Psoas muscle (tissue), 8 donors: ENCODE measurements around the gene DMPK. TPM values are rescaled to one million over a fixed set of nuclear protein-coding genes. Genes with fewer than 3 reads are reported as not detected.

Experiments
- ATAC-seq, 4 donors: fragments of 200-7000 bp; cut with Tn5 transposase; one replicate each; pipeline ENCODE4 v1.9.1; 2020; ENCODE audit warnings: moderate library complexity in 3 of 4, mild to moderate bottlenecking in 2 of 4
- DNase-seq, 2 donors: peaks; one replicate each; pipeline ENCODE4 v3.0.0-alpha.2; 2020
- H3K27ac ChIP-seq: fragments of 200-600 bp; one replicate; pipeline ENCODE4 v1.8.0; 2022
- H3K27me3 ChIP-seq, 3 donors: fragments of 200-600 bp in 1 of 3; one replicate each; pipeline versions ENCODE4 v1.6.1 to v1.8.0; 2013 to 2022; ENCODE audit warnings: low read length in 2 of 3, mild to moderate bottlenecking in 2 of 3, moderate library complexity in 1 of 3; ENCODE audit not compliant: insufficient read depth in 3 of 3
- H3K36me3 ChIP-seq, 2 donors: fragments of 200-600 bp in 1 of 2; one replicate each; pipeline versions ENCODE4 v1.6.1 to v1.8.0; 2013 to 2022; ENCODE audit warnings: low read depth in 1 of 2, mild to moderate bottlenecking in 1 of 2, moderate library complexity in 1 of 2; ENCODE audit not compliant: insufficient read depth in 1 of 2
- H3K4me1 ChIP-seq: fragments of 200-600 bp; one replicate; pipeline ENCODE4 v1.8.0; 2022
- H3K4me3 ChIP-seq: fragments of 200-600 bp; one replicate; pipeline ENCODE4 v1.8.0; 2022; ENCODE audit warnings: mild to moderate bottlenecking
- H3K9me3 ChIP-seq: fragments of 200-600 bp; one replicate; pipeline ENCODE4 v1.8.0; 2022
- WGBS, 3 donors: extraction: QIAGEN DNeasy Blood & Tissue Kit; methylation state at CpG; one replicate each; pipeline versions ENCODE4 v1.1.6 to v1.1.7; 2013; 5-methylcytosine and 5-hydroxymethylcytosine counted together
- intact Hi-C, 2 donors: fragments of 100-400 bp; cut with DNase I; formaldehyde crosslinking; loops; one replicate each; pipeline versions ENCODE4 v1.11.0 to v1.14.2; 2022
- polyA plus RNA-seq, 3 donors: library from polyadenylated mRNA; stranded (reverse); fragments of 200-250 nt; gene quantifications; one replicate each; pipeline ENCODE4 v1.2.3, GENCODE V29; 2013
- total RNA-seq, 4 donors: library from RNA; stranded (reverse); fragmentation: NEBNext Ultra II Directional in 2 of 4; extraction: Animal tissue kit (Norgen Biotek cat#: 25700) in 2 of 4; gene quantifications; one replicate each; pipeline versions ENCODE4 v1.2.1 to v1.2.4, GENCODE V29; 2021 to 2023
- TF ChIP-seq, protein P1 (sequence below): fragments of 200-600 bp; IDR thresholded peaks from one replicate; pipeline ENCODE4 v1.8.0; 2022; ENCODE audit warnings: antibody characterized with exemption
- donor health status: healthy with polysubstance abuse.
- donor health status: DM: no; HTN: no; CAD: no; lungs with moderate emphysema.
- donor health status: Bipolar disorder and iron deficiency.
- donor health status: healthy.
- donor health status: DM: yes; HTN: yes; CAD: no.
- donor health status: DM: no; HTN: no; CAD: no.
- donor health status: DM: no; HTN: no; CAD: no.
- donor health status: DM: yes; HTN: yes; CAD: no.

Gene DMPK
- total and polyA plus RNA-seq, 7 donors, result 53.0 to 617 (median 132) TPM

DNA sequence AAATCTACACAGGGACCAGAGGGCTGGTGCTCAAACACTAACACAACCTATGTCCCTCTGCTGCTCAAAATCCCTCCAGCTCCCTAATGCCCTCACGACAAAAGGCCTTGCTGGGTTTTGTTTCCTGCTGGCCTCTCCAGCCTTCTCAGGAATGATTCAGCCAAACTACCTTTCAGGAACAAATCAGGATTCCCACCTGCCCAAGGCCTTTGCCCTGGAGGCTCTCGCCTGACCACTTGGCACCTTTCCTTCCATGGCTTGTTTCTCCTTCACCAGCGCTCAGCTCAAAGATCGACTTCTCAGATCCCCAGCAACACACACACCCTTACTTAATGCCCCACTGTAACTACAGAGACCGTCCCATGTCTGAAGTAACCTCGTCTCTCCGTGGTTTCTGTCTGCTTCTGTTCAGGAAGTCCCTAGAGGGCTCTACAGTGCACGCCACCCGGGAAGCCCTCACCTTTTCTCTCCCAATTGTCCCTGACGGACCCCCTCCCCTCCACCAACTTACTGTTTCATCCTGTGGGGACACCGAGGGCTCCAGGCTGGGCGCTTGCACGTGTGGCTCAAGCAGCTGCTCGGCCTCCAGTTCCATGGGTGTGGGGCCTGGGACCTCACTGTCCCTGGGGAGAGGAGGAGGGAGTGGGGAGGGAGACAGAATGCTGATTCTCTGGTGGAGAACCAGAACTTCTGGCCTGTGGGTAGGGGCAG, 10.0 kb downstream of the DMPK start:
- peak overlapping the region; percentile 95 for H3K27ac ChIP-seq
- H3K27me3 ChIP-seq, result no peaks in the 10 kb centered on the region
- H3K4me3 ChIP-seq, result no peak overlapping the region
- TF ChIP-seq, protein P1, sequence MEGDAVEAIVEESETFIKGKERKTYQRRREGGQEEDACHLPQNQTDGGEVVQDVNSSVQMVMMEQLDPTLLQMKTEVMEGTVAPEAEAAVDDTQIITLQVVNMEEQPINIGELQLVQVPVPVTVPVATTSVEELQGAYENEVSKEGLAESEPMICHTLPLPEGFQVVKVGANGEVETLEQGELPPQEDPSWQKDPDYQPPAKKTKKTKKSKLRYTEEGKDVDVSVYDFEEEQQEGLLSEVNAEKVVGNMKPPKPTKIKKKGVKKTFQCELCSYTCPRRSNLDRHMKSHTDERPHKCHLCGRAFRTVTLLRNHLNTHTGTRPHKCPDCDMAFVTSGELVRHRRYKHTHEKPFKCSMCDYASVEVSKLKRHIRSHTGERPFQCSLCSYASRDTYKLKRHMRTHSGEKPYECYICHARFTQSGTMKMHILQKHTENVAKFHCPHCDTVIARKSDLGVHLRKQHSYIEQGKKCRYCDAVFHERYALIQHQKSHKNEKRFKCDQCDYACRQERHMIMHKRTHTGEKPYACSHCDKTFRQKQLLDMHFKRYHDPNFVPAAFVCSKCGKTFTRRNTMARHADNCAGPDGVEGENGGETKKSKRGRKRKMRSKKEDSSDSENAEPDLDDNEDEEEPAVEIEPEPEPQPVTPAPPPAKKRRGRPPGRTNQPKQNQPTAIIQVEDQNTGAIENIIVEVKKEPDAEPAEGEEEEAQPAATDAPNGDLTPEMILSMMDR, result no peak
- peaks cover 9% of the 10 kb centered on the region for H3K4me1 ChIP-seq
- no peak for DNase-seq
- intact Hi-C loops, result no loop called here
- WGBS, 3 donors, result 76 to 85% (median 76%) methylated on average over 14 of the region's 14 CpGs
- ATAC-seq, result no peak
- peaks cover 0 to 51% of the 10 kb centered on the region in 2 donors for H3K36me3 ChIP-seq
- H3K9me3 ChIP-seq, result no peaks in the 10 kb centered on the region

DNA sequence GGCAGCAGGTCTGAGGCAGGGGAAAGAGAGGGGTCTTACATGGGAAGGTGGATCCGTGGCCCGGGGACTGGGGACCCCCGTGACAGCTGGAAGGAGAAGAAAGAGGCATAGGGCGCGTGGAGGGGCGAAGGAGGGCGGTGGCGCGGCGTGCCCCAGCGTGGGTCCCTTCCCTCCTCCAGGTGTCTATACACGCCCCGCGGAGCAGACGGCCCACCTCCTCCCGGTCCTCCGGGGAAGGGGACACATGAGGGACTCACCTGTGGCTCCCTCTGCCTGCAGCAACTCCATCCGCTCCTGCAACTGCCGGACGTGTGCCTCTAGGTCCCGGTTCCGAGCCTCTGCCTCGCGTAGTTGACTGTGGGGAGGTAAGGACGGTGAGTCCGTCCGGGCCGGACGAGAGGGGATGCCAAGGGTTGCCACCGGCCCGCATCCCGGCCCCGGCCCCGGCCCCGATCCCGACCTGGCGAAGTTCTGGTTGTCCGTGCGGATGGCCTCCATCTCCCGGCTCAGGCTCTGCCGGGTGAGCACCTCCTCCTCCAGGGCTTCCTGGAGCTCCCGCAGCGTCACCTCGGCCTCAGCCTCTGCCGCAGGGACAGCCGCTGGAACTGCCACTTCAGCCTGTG, 10.9 kb downstream of the DMPK start:
- DNase-seq, result no peak
- Histone ChIP-seq H3K9me3 (no peaks in the 10 kb centered on the region), H3K4me3 (peak overlapping the region; percentile 87), H3K4me1 (peaks cover 16% of the 10 kb centered on the region), H3K27me3 (no peaks in the 10 kb centered on the region), H3K36me3 (peaks cover 0 to 42% of the 10 kb centered on the region in 2 donors), H3K27ac (peak overlapping the region; percentile 95)
- 75 to 84% (median 83%) methylated on average over 38 to 46 of the region's 46 CpGs for WGBS, 3 donors
- intact Hi-C loops, result loop anchor here in 1 of 2 donors (2.0 kb wide), 1 partner anchor 27 kb away; no protein-coding TSS in a partner anchor
- ATAC-seq, result no peak
- TF ChIP-seq, protein P1, result no peak

DNA sequence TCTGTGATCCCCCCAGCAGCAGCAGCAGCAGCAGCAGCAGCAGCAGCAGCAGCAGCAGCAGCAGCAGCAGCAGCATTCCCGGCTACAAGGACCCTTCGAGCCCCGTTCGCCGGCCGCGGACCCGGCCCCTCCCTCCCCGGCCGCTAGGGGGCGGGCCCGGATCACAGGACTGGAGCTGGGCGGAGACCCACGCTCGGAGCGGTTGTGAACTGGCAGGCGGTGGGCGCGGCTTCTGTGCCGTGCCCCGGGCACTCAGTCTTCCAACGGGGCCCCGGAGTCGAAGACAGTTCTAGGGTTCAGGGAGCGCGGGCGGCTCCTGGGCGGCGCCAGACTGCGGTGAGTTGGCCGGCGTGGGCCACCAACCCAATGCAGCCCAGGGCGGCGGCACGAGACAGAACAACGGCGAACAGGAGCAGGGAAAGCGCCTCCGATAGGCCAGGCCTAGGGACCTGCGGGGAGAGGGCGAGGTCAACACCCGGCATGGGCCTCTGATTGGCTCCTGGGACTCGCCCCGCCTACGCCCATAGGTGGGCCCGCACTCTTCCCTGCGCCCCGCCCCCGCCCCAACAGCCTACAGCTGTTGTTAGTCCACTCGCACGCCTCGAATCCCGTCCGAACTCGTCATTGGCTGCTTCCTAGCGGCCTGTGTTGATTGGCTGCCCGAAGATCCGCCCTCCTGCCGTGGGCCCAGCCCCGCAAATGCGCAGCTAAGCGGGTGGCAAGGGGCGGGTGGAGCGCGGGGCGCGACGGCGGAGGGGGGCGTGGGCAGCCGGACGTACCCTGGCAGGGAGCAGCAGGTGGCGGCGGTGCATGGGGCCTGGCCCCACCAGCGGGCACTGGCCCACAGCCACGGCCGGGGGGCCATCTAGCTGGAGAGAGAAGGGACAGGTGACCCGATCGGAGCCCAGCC, 11.8 kb downstream of the DMPK start:
- intact Hi-C loops, result loop anchor here (1.0 to 2.0 kb wide), 2 partner anchors 28 to 29 kb away; no protein-coding TSS in a partner anchor
- H3K27ac ChIP-seq, result peak overlapping the region; percentile 95
- 0 to 3% (median 1%) methylated on average over 66 to 79 of the region's 79 CpGs for WGBS, 3 donors
- TF ChIP-seq, protein P1, result peak; percentile 96
- no peaks in the 10 kb centered on the region for H3K9me3 ChIP-seq
- H3K4me1 ChIP-seq, result peaks cover 26% of the 10 kb centered on the region
- peak; percentile 98 for DNase-seq
- ATAC-seq, result peak; percentile 75 to 80 (median 78)
- H3K27me3 ChIP-seq, result no peaks in the 10 kb centered on the region
- H3K4me3 ChIP-seq, result peak overlapping the region; percentile 87
- peaks cover 0 to 44% of the 10 kb centered on the region in 2 donors for H3K36me3 ChIP-seq

DNA sequence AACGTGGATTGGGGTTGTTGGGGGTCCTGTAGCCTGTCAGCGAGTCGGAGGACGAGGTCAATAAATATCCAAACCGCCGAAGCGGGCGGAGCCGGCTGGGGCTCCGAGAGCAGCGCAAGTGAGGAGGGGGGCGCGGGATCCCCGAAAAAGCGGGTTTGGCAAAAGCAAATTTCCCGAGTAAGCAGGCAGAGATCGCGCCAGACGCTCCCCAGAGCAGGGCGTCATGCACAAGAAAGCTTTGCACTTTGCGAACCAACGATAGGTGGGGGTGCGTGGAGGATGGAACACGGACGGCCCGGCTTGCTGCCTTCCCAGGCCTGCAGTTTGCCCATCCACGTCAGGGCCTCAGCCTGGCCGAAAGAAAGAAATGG, 12.5 kb downstream of the DMPK start:
- Histone ChIP-seq H3K36me3 (peaks cover 0 to 42% of the 10 kb centered on the region in 2 donors), H3K27me3 (no peaks in the 10 kb centered on the region), H3K27ac (peak overlapping the region; percentile 95), H3K4me3 (peak overlapping the region; percentile 87), H3K4me1 (peaks cover 32% of the 10 kb centered on the region), H3K9me3 (no peaks in the 10 kb centered on the region)
- DNase-seq, result peak in 1 of 2 donors; percentile 79
- intact Hi-C loops, result loop anchor here (1.0 to 5.0 kb wide), 3 partner anchors 29 to 38 kb away; partner anchors contain the start of genes FBXO46 (in 1 of the 2) and MEIOSIN (in 1 of the 2)
- TF ChIP-seq, protein P1, result no peak
- WGBS, 3 donors, result 1% methylated on average over 27 to 28 of the region's 28 CpGs
- peak in 1 of 4 donors; percentile 10 for ATAC-seq
